Stimulated activated CD8-positive, alpha-beta memory T cell treated with anti-CD3 and anti-CD28 coated beads, Interleukin-7, amount 100 ng/mL, for 48 hours (primary cell): Measurements from ENCODE around the gene HK1.
"Not testable (repeated sequence)": the region's sequence is repeated elsewhere in the genome, so short reads cannot be mapped to it uniquely, and the experiment has no call there.

Source experiments
- DNase-seq, 2 donors: peaks; one replicate each; pipeline ENCODE4 v3.0.0-alpha.2; 2020; ENCODE audit warnings: low read depth in 1 of 2; ENCODE audit errors: extremely low read depth in 1 of 2

The HK1 gene

DNA sequence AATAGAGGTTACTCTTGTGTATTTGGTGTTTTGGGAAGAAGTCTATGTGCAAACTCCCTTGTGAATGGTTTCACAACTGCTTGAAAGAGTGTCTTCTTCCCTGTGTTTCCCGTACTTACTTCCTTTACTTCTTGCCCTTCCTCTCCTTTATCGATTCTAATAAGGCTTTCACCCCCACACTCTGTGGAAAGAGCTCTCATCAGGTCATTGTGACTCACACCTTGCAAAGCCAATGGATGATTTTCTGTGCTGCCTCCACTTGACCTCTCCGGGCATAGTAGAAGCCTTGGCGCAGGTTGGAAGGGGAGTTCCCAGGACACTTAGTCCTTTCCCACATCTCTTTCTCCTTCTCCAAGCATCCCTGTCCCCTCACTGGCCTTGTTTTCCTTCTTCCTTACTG is 166.7 kb downstream of the HK1 start:
- no peak for DNase-seq

DNA sequence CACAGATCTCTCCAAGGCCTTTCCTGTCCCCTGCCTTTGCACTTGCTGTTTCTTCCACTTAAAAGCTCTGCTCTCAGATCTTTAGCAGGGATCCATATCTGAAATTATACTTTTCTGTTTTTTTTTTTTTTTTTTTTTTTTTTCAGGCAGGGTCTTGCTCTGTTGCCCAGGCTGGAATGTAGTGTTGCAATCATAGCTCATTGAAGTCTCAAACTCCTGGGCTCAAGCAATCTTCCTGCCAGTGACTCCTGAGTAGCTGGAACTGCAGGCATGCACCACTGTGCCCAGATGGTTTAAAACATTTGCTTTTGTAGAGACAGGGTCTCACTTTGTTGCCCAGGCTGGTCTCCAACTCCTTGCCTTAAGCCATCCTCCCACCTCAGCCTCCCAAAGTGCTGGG is 167.9 kb downstream of the HK1 start:
- DNase-seq: no peak

DNA sequence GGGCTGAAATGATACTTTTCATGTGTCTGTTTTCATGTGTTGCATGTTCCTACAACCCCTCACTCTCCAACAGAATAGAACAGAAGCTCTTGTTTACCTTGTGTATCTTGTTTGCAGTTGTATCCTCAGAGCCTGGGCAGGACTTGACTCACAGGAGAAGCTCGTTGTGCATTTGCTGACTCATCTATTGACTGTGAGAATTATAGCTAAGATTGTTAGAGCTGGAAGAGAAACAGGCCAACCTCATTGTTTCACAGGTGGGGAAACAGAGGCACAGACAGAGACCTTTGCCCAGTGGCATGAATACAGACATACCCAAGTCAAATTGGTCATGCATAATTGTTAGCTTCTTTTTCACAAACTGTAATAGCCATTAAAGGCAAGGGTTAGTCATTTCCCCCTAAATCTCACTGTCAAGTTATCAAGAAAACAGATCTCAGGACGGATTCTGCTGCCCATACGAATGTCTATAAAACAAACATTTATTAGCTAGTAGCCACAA is 168.4 kb downstream of the HK1 start:
- no peak for DNase-seq

DNA sequence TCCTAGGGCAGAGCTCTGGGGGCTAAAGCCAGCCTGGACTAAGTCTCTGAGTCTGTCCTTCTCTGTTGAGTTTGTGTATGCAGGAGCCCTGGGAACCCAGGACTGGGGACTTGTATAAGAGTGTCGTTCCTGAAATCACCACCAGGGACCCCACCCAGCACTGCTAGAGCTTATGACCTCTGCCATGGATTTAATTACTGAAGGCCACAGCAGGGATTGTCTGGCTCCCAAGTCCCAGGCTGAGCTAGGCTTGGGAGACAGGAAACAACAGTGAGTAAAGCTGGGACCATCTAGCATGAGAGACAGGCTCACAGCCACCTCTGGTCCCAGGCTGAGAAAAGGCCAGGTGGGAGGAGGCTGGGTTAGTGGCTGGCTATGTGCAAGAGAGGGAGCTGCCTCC is 171.5 kb downstream of the HK1 start:
- DNase-seq: no peak

DNA sequence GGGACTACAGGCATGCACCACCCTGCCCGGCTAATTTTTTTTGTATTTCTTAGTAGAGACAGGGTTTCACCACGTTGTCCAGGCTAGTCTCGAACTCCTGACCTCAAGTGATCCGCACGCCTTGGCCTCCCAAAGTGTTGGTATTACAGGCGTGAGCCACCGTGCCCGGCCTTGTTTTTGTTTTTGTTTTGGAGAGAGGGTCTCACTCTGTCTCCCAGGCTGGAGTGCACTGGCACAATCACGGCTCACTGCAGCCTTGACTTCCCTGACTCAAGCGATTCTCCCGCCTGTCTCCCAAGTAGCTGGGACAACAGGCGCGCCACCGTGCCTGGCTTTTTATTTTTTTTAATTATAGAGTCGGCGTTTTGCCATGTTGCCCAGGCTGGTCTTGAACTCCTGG is 172.1 kb downstream of the HK1 start:
- DNase-seq: not testable (repeated sequence)

DNA sequence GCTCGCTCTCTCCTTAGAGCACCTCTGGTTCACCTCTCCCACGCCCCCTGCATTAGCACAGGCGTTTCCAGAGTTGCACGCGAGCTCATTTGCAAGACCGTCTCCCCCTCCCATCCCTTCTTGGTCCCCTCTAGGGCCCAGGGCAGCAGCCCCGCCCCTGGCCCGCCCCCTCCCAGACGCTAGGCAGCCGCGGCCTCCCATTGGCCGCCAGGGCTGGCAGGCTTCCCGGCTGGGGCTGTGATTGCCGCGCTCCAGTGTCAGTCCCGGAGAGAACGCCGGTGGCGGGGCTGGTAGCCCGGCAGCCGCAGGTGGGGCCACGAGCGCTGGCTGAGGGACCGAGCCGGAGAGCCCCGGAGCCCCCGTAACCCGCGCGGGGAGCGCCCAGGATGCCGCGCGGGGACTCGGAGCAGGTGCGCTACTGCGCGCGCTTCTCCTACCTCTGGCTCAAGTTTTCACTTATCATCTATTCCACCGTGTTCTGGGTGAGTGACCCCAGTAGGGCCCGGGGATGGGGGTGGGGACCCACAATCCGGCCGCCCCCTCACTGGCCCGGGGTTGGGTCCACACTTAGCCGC is 173.0 kb downstream of the HK1 start, which contains the start of gene TSPAN15:
Gene TSPAN15, plus strand, starts transcription at position 257 of the 575 bp plus-strand sequence. Its CDS starts 130 bp downstream, at position 387.
- DNase-seq: peak; percentile 49 to 71
